ENCODE data around the gene ADPRHL1. TPM values are rescaled to one million over a fixed set of nuclear protein-coding genes. Genes with fewer than 3 reads are reported as not detected.
"Not testable (repeated sequence)": the region's sequence is repeated elsewhere in the genome, so short reads cannot be mapped to it uniquely, and the experiment has no call there.

The ADPRHL1 gene
- total RNA-seq, 1 donor from 2014 or later: 1.5 TPM

DNA sequence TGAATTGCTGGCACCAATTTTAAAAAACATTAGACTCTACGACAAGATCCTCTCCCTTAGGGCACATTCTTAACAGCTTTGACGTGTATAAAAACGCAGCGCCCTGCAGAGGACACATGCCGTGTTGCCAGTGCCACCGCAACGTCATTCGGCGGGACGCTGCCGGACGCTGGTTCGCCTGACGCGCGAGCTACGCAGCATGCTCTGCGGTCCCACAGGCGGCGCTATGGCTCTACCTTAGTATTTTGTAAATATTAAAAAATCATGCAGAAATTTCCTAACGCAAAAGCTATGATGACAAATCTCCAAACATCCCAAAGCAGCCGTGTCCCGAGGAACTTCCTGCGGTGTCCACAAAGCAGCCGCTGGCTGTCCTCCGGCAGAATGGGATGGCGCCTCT is 4.2 kb upstream of the ADPRHL1 start:
- intact Hi-C loops (cut with micrococcal nuclease): loop anchor here (5.0 kb wide), 1 partner anchor 105 kb away; no protein-coding TSS in a partner anchor

GRCh38 chr13:113456116-113456702 is 2.9 kb upstream of the ADPRHL1 start:
- intact Hi-C loops (cut with micrococcal nuclease): loop anchor here (5.0 kb wide), 1 partner anchor 106 kb away; no protein-coding TSS in a partner anchor

DNA sequence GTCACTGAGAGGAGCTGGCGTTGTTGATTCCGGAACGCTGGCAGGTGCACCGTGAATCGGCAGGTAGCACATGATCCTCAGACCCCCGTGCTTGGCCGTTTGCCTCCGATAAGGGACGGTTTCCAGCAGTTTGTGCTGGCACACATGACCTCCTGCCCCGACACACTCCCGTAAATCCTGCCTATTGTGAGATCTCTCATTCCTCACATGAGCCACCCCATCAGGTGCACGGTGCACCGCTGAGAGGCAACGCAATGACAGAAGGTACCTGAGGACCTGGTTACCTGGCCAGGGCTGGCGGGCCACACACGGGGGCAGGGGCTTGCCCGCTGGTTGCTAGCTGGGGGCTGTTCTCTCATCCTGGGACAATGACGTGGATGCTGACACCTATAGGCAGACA is 2.1 kb upstream of the ADPRHL1 start:
- intact Hi-C loops (cut with micrococcal nuclease): loop anchor here (5.0 kb wide), 1 partner anchor 107 kb away; no protein-coding TSS in a partner anchor

DNA sequence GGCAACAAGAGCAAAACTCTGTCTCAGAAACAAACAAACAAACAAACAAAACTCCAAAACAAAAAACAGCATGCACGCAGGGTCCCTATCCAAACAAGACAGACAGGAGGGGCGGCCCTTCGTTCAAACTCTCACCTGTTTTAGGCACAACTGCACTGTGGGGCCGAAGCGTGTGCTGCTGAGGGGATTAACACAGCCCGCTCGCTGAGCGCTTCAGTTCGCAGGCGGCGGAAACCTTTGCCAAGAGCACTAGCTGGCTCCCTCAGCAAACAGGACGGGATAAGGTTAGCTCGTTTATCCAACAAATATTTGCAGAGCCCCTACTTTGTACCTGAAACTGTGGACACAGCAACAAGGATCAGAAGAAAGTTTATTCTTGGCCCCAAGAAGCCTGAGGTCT is 1.6 kb upstream of the ADPRHL1 start:
- intact Hi-C loops (cut with micrococcal nuclease): loop anchor here (5.0 kb wide), 1 partner anchor 107 kb away; no protein-coding TSS in a partner anchor

GRCh38 chr13:113452466-113452865 is 822 bp downstream of the ADPRHL1 start:
- intact Hi-C loops (cut with micrococcal nuclease): no loop called here

DNA sequence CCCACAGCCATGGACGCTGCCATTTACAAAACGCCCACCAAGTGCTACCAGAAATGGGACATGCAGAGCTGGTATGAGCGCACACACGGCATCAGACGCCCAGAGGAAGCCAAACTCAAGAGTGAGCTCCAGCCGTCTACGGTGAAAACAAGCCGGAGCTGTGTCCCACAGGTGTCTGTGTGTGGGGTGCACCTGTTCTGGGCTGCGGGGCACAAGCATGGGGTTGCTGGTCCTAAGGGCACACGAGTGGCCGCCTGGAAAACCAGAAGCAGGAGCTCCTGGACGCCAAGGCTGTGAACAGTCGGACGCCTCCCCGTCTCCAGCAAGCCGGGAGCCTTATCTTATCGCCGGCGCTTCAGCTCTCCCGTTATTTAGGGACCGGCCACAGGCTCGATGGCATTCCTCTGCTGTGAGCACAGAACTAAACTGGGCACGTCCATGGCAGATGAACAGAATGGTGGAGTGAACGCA is 1.3 kb downstream of the ADPRHL1 start:
- intact Hi-C loops (cut with micrococcal nuclease): no loop called here

GRCh38 chr13:113450861-113451620 is 2.2 kb downstream of the ADPRHL1 start:
- intact Hi-C loops (cut with micrococcal nuclease): not testable (repeated sequence)

- intact Hi-C loops (cut with micrococcal nuclease): not testable (repeated sequence)
These were observed 2.9 kb downstream of the ADPRHL1 start for GRCh38 chr13:113450348-113450744.

DNA sequence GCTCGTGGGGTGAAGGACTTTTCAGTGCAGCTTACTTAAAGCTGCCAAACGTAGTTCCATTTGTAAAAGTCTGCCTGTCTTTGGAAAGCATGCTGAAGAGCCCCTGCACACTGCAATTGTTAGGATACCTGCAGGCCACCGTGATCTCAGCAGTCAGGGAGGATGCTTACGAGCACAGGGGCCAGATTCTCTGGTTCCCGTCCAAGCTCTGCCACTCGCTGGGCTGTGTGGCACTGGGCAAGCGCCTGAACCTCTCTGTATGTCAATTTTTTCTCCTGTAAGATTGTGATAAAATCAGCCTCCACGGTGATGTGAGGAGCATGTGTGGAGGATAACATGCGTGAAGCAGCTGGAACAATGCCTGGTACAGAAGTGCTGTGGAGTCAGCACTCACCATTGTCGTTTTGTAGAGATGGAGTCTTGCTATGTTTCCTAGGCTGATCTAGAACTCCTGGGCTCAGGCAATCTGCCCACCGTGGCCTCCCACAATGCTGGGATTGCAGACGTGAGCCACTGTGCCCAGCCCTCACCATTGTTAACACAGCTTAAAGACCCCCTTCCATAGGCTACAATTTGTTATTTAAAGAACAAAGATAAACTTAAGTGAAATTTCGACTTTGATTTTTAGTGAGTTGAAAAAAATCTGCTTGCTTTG is 3.5 kb downstream of the ADPRHL1 start:
- intact Hi-C loops (cut with micrococcal nuclease): no loop called here

GRCh38 chr13:113448885-113449692 is 4.2 kb downstream of the ADPRHL1 start:
- intact Hi-C loops (cut with micrococcal nuclease): no loop called here

DNA sequence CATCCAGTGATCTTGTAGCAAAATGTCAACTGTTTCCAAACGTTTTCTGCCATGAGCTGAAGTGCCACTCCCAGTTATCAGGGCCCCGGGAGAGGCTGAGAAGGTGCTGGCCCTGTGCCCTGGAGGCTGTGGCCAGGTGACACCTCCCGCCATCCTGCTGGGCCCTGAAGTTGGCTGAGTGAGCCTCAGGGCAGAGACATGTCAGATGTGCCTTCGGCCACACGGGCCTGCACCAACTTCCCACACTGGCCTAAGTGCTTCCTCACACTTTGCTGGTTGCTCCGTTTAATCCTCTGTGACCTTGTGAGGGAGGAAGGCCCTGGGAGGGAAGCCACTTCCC is 4.8 kb downstream of the ADPRHL1 start:
- intact Hi-C loops (cut with micrococcal nuclease): no loop called here

DNA sequence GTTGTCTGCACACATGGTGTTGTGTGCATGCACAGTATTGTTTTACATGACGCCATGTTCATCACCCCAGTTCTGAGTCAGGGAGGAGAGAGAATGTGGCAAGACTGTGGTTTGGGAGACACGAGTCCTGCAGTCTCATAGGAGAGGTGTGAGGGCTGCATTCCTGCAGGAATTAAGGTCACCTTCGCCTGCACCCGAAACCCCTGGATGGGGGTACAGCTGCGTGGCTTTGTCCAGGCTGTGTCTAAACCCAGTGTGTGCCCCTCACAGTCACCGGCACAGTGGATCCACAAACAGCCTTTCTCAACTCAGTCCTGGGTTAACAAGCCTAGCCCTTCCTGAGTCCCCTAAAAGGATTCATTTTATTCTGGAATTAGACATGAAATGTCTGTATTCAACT is 5.7 kb downstream of the ADPRHL1 start:
- intact Hi-C loops (cut with micrococcal nuclease): no loop called here

- intact Hi-C loops (cut with micrococcal nuclease): no loop called here
These were observed 6.8 kb downstream of the ADPRHL1 start for GRCh38 chr13:113446488-113446854.

- intact Hi-C loops (cut with micrococcal nuclease): no loop called here
These were observed 7.3 kb downstream of the ADPRHL1 start for GRCh38 chr13:113445791-113446487.

GRCh38 chr13:113443991-113444390 is 9.3 kb downstream of the ADPRHL1 start:
- intact Hi-C loops (cut with micrococcal nuclease): no loop called here

DNA sequence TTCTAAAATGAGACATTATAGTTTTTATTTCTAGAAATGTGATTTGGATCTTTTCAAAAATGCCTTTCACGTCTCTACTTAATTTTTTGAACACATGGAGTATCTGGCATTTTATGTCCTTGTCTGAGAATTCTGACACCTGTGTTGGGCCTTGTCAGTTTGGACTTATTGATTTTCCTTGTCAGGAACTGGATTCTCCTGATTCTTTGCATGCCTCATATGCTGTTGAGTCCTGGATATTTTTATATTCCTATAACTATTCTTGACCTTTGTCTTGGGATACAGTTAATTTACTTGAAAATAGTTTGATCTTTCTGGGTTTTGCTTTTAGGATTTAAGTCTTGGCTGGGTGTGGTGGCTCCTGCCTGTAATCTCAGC is 10.3 kb downstream of the ADPRHL1 start:
- intact Hi-C loops (cut with micrococcal nuclease): no loop called here

DNA sequence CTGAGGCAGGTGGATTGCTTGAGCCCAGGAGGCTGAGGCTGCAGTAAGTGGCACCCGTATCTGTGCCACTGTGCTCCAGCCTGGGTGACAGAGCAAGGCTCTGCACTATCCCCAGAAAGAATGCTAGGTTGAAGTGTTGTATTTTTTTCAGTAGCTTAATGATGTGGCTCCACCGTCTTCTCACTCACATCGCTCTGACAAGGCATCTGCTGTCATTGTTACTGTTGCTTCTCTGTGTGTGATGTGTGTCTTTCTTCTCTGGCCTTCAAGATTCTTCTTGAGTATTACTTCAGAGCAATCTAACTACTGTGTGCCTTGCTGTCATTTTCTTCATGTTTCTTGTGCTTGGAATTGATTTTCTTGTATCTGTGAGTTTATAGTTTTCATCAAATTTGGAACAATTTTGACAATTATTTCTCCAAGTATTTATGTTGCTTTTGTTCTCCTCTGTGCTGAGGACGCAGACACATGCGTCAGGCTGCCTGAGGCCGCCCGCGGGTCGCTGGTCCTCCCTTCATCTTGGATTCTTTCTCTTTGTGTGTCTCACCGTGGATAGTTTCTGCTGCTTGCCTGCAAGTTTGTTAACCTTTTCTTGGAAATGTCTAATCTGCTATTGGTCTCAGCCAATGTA is 10.8 kb downstream of the ADPRHL1 start:
- intact Hi-C loops (cut with micrococcal nuclease): no loop called here

GRCh38 chr13:113441661-113442060 is 11.6 kb downstream of the ADPRHL1 start:
- intact Hi-C loops (cut with micrococcal nuclease): no loop called here

DNA sequence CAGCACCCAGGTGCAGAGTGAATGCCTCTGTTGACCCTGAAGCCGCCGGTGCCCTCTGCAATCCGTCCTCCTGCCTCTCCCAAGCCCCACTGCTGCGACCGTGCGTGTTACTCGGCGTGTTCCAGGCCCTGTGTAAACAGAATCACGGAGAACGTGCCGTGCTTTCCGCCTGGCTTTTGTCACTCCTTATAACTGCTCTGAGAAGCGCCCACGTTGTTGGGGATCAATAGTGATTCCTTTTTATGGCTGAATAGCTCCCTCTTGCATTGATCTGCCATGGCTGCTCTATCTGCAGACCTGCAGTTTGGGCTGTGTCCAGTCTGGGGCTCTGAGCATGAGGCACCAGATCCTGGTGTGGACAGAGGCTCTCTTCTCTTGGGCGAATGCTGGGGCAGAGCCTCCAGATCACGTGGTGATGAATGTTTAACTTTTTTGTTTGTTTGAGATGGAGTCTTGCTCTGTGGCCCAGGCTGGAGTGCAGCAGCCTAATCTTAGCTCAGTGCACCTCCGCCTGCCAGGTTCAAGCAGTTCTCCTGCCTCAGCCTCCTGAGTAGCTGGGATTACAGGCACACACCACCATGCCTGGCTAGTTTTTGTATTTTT is 15.8 kb downstream of the ADPRHL1 start:
- intact Hi-C loops (cut with micrococcal nuclease): no loop called here

DNA sequence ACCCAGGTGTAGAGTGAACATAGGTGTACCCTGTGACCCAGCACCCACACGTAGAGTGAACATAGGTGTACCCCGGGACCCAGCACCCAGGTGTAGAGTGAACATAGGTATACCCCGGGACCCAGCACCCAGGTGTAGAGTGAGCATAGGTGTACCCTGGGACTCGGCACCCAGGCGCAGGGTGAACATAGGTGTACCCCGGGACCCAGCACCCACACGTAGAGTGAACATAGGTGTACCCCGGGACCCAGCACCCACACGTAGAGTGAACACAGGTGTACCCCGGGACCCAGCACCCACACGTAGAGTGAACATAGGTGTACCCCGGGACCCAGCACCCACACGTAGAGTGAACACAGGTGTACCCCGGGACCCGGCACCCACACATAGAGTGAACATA is 16.4 kb downstream of the ADPRHL1 start:
- intact Hi-C loops (cut with micrococcal nuclease): not testable (repeated sequence)

Data from T-helper 1 cell treated with Interleukin-12 subunit alpha and Interleukin-12 subunit beta and Interleukin-4 antibody, amounts not matched to agents 30 ng/mL and 1 ng/mL, for 36 hours (primary cell).